ENCODE data around the gene SNW1. TPM values are rescaled to one million over a fixed set of nuclear protein-coding genes. Genes with fewer than 3 reads are reported as not detected.
A peak's percentile ranks its signal among the peaks of the same experiment; 100 is the strongest.

SNW1 gene
- total RNA-seq, 2 donors from 2014 or later: 125 to 142 TPM

DNA sequence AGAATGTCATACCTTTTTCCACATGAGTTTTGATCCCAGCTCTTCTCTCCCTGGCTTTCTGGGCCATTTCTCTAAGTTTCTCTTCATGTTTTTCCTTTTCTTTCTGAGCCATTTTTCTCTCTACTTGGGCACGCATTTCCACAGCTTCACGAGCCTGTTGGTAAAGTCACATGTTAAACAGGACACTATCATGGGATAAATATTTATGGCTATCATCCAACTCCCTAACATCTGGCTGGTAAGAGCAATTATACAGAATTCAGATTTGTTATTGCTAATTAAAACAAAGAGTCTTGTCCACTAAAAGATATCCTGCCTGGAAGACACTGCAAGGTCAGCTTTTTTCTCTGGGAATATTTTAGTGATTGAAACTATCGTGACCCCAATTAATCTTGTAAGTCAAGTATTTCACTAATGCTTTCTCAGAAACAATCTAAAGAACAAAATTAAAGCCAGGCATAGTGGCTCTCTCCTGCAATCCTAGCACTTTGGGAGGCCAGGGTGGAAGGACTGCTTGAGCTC lies 29.9 kb downstream of the SNW1 start:
- Mint-ChIP-seq H3K4me3 (no peak overlapping the region), H3K4me1 (ENCODE audit: low read depth) (peaks cover 13% of the 10 kb centered on the region), H3K9me3 (no peaks in the 10 kb centered on the region), H3K27ac (peak overlapping the region; percentile 68), H3K36me3 (ENCODE audit: insufficient read depth in 2 of 2) (peaks cover 14 to 57% of the 10 kb centered on the region in 2 donors), H3K27me3 (ENCODE audit: low read depth) (no peaks in the 10 kb centered on the region)
- no peak for DNase-seq
- ATAC-seq (replicated peaks in 1 of 2): no peak

DNA sequence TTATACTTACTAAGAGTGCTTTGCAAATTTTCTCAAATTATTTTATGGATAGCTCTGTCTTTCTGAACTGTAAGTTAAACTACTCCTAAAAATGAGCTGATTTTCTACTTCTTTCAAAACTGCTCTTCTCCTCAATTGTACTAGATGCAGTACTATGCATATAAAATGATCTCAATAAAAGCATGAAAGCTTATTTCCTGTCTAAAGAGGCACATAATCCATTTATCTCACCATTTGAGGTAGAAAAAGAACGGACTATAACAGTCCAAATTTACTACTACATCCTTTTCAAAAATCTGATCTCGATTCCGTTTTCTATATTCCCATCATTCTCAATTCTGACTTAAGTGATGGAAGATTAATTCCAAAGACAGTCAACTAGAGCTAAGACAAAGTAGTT lies 38.7 kb downstream of the SNW1 start:
- H3K9me3 Mint-ChIP-seq: no peaks in the 10 kb centered on the region
- H3K27me3 Mint-ChIP-seq (ENCODE audit: low read depth): no peaks in the 10 kb centered on the region
- peak overlapping the region; percentile 65 for H3K27ac Mint-ChIP-seq
- DNase-seq (no peak), ATAC-seq (replicated peaks in 1 of 2) (no peak)
- H3K4me3 Mint-ChIP-seq: no peak overlapping the region
- peaks cover 4 to 50% of the 10 kb centered on the region in 2 donors for H3K36me3 Mint-ChIP-seq (ENCODE audit: insufficient read depth in 2 of 2)
- no peaks in the 10 kb centered on the region for H3K4me1 Mint-ChIP-seq (ENCODE audit: low read depth)

DNA sequence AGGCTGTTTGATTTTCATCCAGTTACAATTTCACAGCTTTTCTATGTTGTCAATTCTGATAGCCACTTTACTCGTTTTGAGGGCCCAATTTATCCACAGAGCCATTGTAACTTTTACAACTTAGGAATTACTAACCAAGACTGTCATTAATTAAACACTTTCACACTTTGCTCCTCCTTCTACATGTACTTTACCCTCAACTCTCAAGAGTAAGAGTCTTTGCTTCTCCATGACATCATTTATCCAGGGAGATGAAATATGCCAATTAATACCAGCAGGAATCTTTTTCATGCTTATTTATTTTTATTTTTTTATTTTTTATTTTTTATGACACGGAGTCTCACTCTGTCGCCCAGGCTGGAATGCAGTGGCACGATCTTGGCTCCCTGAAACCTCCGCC lies 39.5 kb downstream of the SNW1 start:
- DNase-seq (no peak), ATAC-seq (replicated peaks in 1 of 2) (no peak)
- H3K27ac Mint-ChIP-seq: no peak overlapping the region
- H3K27me3 Mint-ChIP-seq (ENCODE audit: low read depth): no peaks in the 10 kb centered on the region
- no peaks in the 10 kb centered on the region for H3K4me1 Mint-ChIP-seq (ENCODE audit: low read depth)
- peaks cover 3 to 43% of the 10 kb centered on the region in 2 donors for H3K36me3 Mint-ChIP-seq (ENCODE audit: insufficient read depth in 2 of 2)
- no peak overlapping the region for H3K4me3 Mint-ChIP-seq
- H3K9me3 Mint-ChIP-seq: no peaks in the 10 kb centered on the region

DNA sequence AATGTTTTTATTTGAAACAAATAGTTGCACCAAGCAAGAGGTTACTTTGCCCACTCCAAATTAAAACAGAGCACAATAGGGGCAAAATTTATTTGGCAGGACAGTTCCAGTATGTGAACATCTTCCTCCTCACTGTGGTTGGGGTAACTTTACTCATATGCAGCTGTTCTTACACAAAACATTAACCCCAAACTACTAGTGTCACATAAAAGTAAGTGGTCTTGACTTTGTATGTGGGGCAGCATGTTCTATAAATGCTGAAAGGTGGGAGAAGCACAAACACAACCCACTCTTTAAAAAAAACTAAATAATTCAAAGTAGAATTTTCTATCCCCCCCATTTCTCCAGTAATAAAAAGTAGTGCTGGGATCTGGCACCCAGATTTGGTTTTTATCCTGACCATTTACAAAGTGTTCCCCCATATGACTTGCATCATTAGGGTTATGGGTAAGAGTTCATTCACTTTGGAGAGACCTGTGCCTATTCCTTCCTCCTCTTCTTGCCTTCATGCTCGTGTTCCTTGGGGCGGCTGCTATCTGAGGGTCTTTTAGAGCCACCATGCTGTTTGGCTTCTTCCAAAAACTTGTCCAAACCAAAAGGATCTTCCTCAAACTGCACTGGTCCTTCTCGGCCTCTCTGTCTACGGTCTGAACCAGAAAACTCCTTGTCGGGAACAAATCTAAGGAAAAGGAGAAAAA lies 43.2 kb downstream of the SNW1 start:
- Mint-ChIP-seq H3K4me1 (ENCODE audit: low read depth) (peaks cover 33% of the 10 kb centered on the region), H3K27ac (peak overlapping the region; percentile 82), H3K4me3 (no peak overlapping the region), H3K27me3 (ENCODE audit: low read depth) (no peaks in the 10 kb centered on the region), H3K36me3 (ENCODE audit: insufficient read depth in 2 of 2) (peaks cover 4 to 40% of the 10 kb centered on the region in 2 donors), H3K9me3 (no peaks in the 10 kb centered on the region)
- DNase-seq (no peak), ATAC-seq (replicated peaks in 1 of 2) (no peak)

DNA sequence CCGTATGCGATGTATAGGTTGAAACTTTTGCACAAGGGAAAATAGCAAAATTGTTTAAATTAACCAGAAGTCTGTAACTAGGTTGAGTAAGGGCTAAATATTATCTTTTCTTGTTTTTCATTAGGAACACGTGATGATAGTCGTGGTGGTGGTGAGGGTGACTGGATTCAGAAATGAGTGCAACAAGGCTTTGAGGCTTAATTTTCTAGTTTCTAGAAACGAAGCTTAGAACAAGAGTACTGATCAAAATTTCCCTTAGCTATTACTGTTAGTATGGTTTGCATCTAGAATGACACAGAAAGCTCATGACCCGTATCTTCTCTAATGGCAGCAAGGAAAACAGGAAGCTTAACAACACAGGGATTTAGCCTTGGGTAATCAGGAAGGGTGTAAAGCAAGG lies 46.0 kb downstream of the SNW1 start:
- DNase-seq (peak; percentile 25 to 49), ATAC-seq (replicated peaks in 1 of 2) (peak; percentile 85 to 87)
- H3K27ac Mint-ChIP-seq: peak overlapping the region; percentile 93
- H3K36me3 Mint-ChIP-seq (ENCODE audit: insufficient read depth in 2 of 2): peaks cover 5 to 38% of the 10 kb centered on the region in 2 donors
- H3K4me3 Mint-ChIP-seq: peak overlapping the region; percentile 55 to 67
- peaks cover 43% of the 10 kb centered on the region for H3K4me1 Mint-ChIP-seq (ENCODE audit: low read depth)
- no peaks in the 10 kb centered on the region for H3K27me3 Mint-ChIP-seq (ENCODE audit: low read depth)
- H3K9me3 Mint-ChIP-seq: no peaks in the 10 kb centered on the region

DNA sequence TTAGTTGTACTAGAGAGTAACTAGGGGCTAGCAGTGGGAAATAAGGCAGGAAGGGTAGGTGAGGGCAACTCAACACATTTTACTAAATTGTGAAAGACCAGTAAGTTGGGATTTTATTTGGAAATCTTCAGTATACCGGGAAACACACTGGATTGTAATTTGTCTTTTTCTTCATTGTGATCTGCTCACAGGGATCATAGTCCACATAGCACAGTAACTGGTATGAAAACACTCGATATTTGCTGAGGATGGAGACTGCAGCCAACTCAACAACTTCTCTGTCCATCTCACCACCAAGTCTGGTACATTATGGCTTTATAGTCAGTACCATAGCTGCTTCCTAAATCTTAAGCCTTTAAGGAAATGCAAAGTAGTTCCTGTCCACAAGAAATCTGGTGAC lies 50.6 kb downstream of the SNW1 start:
- Mint-ChIP-seq H3K9me3 (no peaks in the 10 kb centered on the region), H3K4me3 (peak overlapping the region; percentile 81 to 93), H3K27ac (peak overlapping the region; percentile 90), H3K27me3 (ENCODE audit: low read depth) (no peaks in the 10 kb centered on the region), H3K36me3 (ENCODE audit: insufficient read depth in 2 of 2) (peaks cover 12 to 32% of the 10 kb centered on the region in 2 donors), H3K4me1 (ENCODE audit: low read depth) (peaks cover 64% of the 10 kb centered on the region)
- ATAC-seq (replicated peaks in 1 of 2) (no peak), DNase-seq (no peak)

DNA sequence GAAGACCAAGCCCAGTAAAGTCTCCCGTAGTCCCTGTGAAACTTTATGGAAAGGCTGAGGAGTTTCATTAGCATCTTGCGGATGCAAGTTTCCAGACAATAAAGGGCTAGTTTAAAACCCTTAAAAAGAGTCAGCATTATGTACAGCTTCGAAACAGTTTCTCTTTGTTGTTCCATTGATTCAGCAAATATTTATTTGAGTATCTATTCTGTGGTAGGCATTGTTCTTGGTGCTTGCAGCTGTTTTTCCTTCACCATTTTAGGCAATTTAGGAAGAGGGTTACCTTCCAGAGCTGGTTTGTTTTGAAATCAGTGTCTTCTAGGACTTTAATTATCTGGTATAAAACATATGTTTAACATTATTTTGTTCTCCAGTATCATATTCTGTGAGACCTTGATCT lies 51.5 kb downstream of the SNW1 start:
- ATAC-seq (replicated peaks in 1 of 2) (no peak), DNase-seq (no peak)
- H3K4me3 Mint-ChIP-seq: peak overlapping the region; percentile 81 to 93
- peak overlapping the region; percentile 90 for H3K27ac Mint-ChIP-seq
- no peaks in the 10 kb centered on the region for H3K9me3 Mint-ChIP-seq
- H3K36me3 Mint-ChIP-seq (ENCODE audit: insufficient read depth in 2 of 2): peaks cover 8 to 28% of the 10 kb centered on the region in 2 donors
- H3K27me3 Mint-ChIP-seq (ENCODE audit: low read depth): no peaks in the 10 kb centered on the region
- peaks cover 60% of the 10 kb centered on the region for H3K4me1 Mint-ChIP-seq (ENCODE audit: low read depth)

DNA sequence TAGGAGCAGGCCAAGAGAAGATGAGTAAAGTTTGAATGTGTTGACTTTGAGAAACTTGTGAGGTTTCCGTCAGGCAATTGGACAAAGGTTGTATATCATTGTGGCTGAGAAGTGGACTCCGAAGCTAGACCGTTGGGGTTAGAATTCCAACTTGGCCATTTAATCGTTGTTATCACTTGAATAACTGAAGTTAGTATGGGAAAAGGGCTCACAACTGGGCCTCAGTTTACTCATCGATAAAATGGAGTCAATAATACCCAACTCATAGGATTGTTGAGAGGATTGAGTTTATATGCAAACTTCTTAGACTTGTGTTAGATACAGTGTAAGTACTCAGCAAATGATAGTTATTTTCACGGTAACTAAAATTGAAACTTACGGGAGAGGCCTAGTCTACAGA lies 52.2 kb downstream of the SNW1 start:
- no peak for DNase-seq
- H3K27ac Mint-ChIP-seq: peak overlapping the region; percentile 90
- peaks cover 54% of the 10 kb centered on the region for H3K4me1 Mint-ChIP-seq (ENCODE audit: low read depth)
- ATAC-seq (replicated peaks in 1 of 2): peak in 1 of 2 donors; percentile 25
- peaks cover 8 to 28% of the 10 kb centered on the region in 2 donors for H3K36me3 Mint-ChIP-seq (ENCODE audit: insufficient read depth in 2 of 2)
- H3K9me3 Mint-ChIP-seq: no peaks in the 10 kb centered on the region
- H3K4me3 Mint-ChIP-seq: peak overlapping the region; percentile 81 to 93
- no peaks in the 10 kb centered on the region for H3K27me3 Mint-ChIP-seq (ENCODE audit: low read depth)

DNA sequence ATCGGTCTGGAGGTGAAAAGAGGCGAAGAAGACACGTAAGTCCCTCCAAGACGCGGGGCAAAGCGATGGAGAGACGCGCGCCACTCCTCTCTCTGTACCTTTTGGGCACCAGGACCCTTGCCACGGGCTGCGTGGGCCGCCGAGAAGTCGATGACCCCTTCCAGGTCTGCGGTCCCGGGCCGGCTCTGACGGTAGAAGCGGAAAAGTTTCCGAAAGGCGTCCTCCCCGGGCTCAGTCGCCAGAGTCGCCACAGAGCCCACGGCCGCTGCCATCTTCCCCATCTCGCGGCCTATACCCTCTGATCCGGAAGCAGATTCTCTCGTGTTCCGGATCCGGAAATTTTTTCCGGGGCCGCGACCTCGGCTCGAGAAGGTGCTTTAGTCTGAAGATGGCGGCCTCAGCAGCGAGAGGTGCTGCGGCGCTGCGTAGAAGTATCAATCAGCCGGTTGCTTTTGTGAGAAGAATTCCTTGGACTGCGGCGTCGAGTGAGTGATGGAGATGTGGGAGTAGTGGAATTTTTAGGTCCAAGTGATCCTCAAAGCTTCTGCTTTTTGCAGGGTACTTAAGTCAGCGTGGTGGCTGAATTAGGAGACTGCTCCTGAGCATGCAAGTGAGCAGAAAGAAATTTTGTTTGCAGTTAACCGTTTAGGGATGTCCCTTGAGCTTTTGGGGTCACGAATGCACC lies 53.1 kb downstream of the SNW1 start, which contains the start of the genes ALKBH1 and SLIRP:
TSS of gene ALKBH1 (minus strand) at position 300 of the 685 bp plus-strand sequence. CDS start at position 281, 19 bp downstream.
TSS of gene SLIRP (plus strand) at position 380 of the 685 bp plus-strand sequence. CDS start at position 389, 9 bp downstream.
- Mint-ChIP-seq H3K27me3 (ENCODE audit: low read depth) (no peaks in the 10 kb centered on the region), H3K4me3 (peak within 1 kb of the TSS; percentile 81 to 93), H3K36me3 (ENCODE audit: insufficient read depth in 2 of 2) (peaks cover 8 to 24% of the 10 kb centered on the region in 2 donors), H3K27ac (peak within 1 kb of the TSS; percentile 90), H3K9me3 (no peaks in the 10 kb centered on the region), H3K4me1 (ENCODE audit: low read depth) (peaks cover 45% of the 10 kb centered on the region)
- DNase-seq (peak; percentile 89 to 91), ATAC-seq (replicated peaks in 1 of 2) (peak; percentile 97 to 98)

DNA sequence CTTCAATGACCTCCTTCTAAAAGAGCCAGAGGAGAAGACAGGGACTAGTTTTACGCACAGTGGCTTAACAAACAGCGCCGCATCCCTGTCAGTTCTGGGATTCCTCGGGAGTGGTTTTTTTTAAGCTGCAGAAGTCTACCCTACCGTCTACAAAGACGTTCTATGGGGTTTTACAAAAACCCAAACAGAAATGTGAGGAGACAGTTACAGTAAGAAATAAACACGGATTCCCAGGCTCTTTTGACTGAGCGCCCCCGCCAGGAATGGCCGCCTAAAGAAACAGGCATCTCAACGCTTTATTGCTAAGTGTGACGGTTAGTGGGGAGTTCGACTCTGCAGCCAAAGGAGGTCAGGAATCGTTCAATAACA lies 53.6 kb downstream of the SNW1 start:
- Mint-ChIP-seq H3K36me3 (ENCODE audit: insufficient read depth in 2 of 2) (peaks cover 8 to 24% of the 10 kb centered on the region in 2 donors), H3K27ac (peak overlapping the region; percentile 90), H3K27me3 (ENCODE audit: low read depth) (no peaks in the 10 kb centered on the region), H3K4me1 (ENCODE audit: low read depth) (peaks cover 41% of the 10 kb centered on the region), H3K9me3 (no peaks in the 10 kb centered on the region), H3K4me3 (peak overlapping the region; percentile 81 to 93)
- ATAC-seq (replicated peaks in 1 of 2) (peak in 1 of 2 donors; percentile 19), DNase-seq (no peak)

DNA sequence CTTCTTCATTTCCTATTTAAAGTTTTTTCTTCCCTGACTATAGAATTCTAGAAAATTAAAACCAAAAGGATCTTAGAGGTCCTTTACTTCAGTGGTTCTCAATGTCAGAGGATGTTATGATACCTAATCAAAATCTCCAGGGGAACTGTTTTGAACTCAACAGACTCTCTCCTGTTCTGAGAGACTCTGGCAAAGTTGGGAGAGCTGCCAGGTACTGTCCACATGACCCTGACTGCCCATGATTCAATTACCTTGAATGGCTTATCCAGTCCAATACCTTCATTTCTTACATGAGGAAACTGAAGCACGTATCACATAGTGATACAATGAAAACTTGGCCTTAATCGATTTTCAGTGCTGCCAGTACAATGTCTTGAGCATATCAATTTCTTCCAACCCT lies 69.7 kb downstream of the SNW1 start:
- Mint-ChIP-seq H3K27ac (no peak overlapping the region), H3K36me3 (ENCODE audit: insufficient read depth in 2 of 2) (peaks cover 2 to 5% of the 10 kb centered on the region in 2 donors), H3K9me3 (no peaks in the 10 kb centered on the region), H3K4me1 (ENCODE audit: low read depth) (no peaks in the 10 kb centered on the region), H3K4me3 (no peak overlapping the region), H3K27me3 (ENCODE audit: low read depth) (no peaks in the 10 kb centered on the region)
- ATAC-seq (replicated peaks in 1 of 2) (no peak), DNase-seq (no peak)

DNA sequence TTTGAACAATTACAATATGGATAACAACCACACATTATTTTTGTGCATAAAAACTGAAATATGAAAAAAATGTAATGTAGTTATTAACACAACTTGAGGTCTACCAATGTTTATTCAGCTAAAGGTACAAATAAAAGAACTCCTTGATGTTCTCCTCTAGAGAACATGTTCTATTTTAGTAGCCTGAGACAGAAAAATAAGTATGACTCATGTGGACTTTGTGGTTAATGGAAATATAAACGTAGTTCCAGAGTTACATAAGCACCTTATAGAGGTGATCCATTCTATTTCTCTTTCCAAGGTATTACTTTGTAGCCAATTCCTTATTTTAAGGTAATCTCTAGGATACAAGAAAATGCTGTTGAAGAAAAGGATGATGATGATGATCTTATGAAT lies 78.8 kb downstream of the SNW1 start:
- no peak overlapping the region for H3K27ac Mint-ChIP-seq
- no peaks in the 10 kb centered on the region for H3K27me3 Mint-ChIP-seq (ENCODE audit: low read depth)
- no peak overlapping the region for H3K4me3 Mint-ChIP-seq
- H3K9me3 Mint-ChIP-seq: no peaks in the 10 kb centered on the region
- DNase-seq: no peak
- no peaks in the 10 kb centered on the region for H3K4me1 Mint-ChIP-seq (ENCODE audit: low read depth)
- H3K36me3 Mint-ChIP-seq (ENCODE audit: insufficient read depth in 2 of 2): peaks cover 0 to 3% of the 10 kb centered on the region in 2 donors
- no peak for ATAC-seq (replicated peaks in 1 of 2)

All from activated T-cell treated with anti-CD3 and anti-CD28 coated beads, Interleukin-2, amount 50 U/mL, for 72 hours (primary cell).